Measurements from ENCODE around the gene HSPA2. TPM values are rescaled to one million over a fixed set of nuclear protein-coding genes. Genes with fewer than 3 reads are reported as not detected.
A peak's percentile ranks its signal among the peaks of the same experiment; 100 is the strongest.

The HSPA2 gene
- total and polyA plus RNA-seq, 2 of the 13 experiments (the other 11 are each of a cell fraction or from before 2014, with no cell fraction given), result 0.15 to 0.27 TPM

GRCh38 chr14:64510825-64511671 lies 29.5 kb upstream of the HSPA2 start (continued):
- no peak for TF ChIP-seq ATF2 (CRISPR knock-in tag; IDR thresholded peaks at IDR 0.05)
- no peak for TF ChIP-seq U2AF1 (optimal IDR thresholded peaks at IDR 0.05; ENCODE audit: low read depth, low read length)
- no peak for TF ChIP-seq AHR (CRISPR knock-in tag; IDR thresholded peaks at IDR 0.05)
- TF ChIP-seq NR2F2 (IDR thresholded peaks at IDR 0.05; ENCODE audit: borderline replicate concordance, low read depth), result no peak
- no peak for TF ChIP-seq KLF9 (CRISPR knock-in tag; IDR thresholded peaks at IDR 0.05; ENCODE audit: low read depth)
- TF ChIP-seq ZNF772 (CRISPR knock-in tag; IDR thresholded peaks at IDR 0.05), result no peak
- no peak for TF ChIP-seq RCOR2 (CRISPR knock-in tag; IDR thresholded peaks at IDR 0.05)
- no peak for TF ChIP-seq FOXJ3 (CRISPR knock-in tag; IDR thresholded peaks at IDR 0.05; ENCODE audit: borderline replicate concordance)
- no peak for TF ChIP-seq ZNF501 (CRISPR knock-in tag; IDR thresholded peaks at IDR 0.05)
- TF ChIP-seq NBN (conservative IDR thresholded peaks at IDR 0.05), result no peak
- no peak for TF ChIP-seq PCBP1 (IDR thresholded peaks at IDR 0.05; ENCODE audit: borderline replicate concordance, low read depth, low read length)
- TF ChIP-seq ZBTB44 (CRISPR knock-in tag; IDR thresholded peaks at IDR 0.05), result no peak
- TF ChIP-seq RAD21 (CRISPR knock-in tag; IDR thresholded peaks at IDR 0.05), result peak; percentile 60
- TF ChIP-seq ZKSCAN1 (IDR thresholded peaks at IDR 0.05; ENCODE audit: low read length), result 0 out of 2 replicates have a peak, but pooled peaks have one; percentile 21
- no peak for TF ChIP-seq ZKSCAN8 (CRISPR knock-in tag; IDR thresholded peaks at IDR 0.05; ENCODE audit: borderline replicate concordance)
- TF ChIP-seq MTA3 (CRISPR knock-in tag; IDR thresholded peaks at IDR 0.05), result no peak
- no peak for TF ChIP-seq ZNF3 (CRISPR knock-in tag; IDR thresholded peaks at IDR 0.05)
- TF ChIP-seq KLF12 (CRISPR knock-in tag; IDR thresholded peaks at IDR 0.05; ENCODE audit: borderline replicate concordance), result 0 out of 2 replicates have a peak, but pooled peaks have one; percentile 36
- TF ChIP-seq SMC3 (IDR thresholded peaks at IDR 0.05; ENCODE audit: low read length), result peak; percentile 69
- no peak for TF ChIP-seq SALL2 (CRISPR knock-in tag; IDR thresholded peaks at IDR 0.05)
- no peak for TF ChIP-seq USF2 (IDR thresholded peaks at IDR 0.05; ENCODE audit: low read depth, low read length)
- TF ChIP-seq USF2 (CRISPR knock-in tag; IDR thresholded peaks at IDR 0.05; ENCODE audit: borderline replicate concordance), result no peak
- no peak for TF ChIP-seq TFAP4 (IDR thresholded peaks at IDR 0.05; ENCODE audit: borderline replicate concordance, low read depth)
